ENCODE measurements around the gene TSHZ2. TPM values are rescaled to one million over a fixed set of nuclear protein-coding genes. Genes with fewer than 3 reads are reported as not detected.

The TSHZ2 gene
- total and polyA plus RNA-seq, 2 donors (not counting 3 experiments of a cell fraction or from before 2014, with no cell fraction given), result not detected

DNA sequence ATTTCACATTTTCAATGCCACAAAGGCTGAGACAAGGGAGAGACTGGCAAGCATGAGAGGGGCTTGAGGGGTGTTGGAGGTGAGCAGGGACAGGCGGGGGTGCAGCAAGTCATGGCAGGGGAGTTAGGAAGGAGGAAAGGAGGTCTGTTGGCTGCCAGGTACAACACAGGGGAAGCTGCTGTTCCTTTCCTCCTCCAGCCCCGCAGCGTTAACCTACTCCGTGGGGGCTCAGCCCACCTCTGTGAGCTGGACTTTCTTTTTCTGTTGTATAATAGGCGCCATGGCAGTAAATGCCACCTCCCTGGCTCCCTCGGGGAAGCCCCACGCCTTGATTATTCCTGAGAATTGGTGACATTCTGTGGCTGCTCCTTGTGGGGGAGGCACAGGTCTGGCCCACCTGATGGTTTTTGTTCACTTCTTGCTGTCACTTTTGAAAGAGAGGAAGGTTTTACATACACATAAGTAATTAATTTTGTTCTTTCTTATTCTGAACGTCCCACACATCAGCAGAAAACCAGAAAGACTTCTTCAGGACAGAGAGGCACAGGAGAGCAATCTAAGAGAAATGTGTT is 293.2 kb downstream of the TSHZ2 start:
- H3K27ac ChIP-seq (ENCODE audit: insufficient read depth, low read depth, low read length), result no peak overlapping the region
- H3K79me2 ChIP-seq (ENCODE audit: control insufficient read depth, insufficient read depth, low read length), result no peaks in the 10 kb centered on the region
- dilution Hi-C loops (cut with MboI; ENCODE audit: extremely low pct_ligation_motif_present, low sequenced_read_pairs), result no loop called here
- no peak for TF ChIP-seq POLR2AphosphoS5 (IDR thresholded peaks at IDR 0.05; ENCODE audit: insufficient read depth, low read depth, low read length)
- no peak overlapping the region for H3K9ac ChIP-seq (replicated peaks; ENCODE audit: extremely low read depth, insufficient read depth, low read length)
- H3K36me3 ChIP-seq (ENCODE audit: control insufficient read depth in 2 of 2, extremely low read depth in 1 of 2, insufficient read depth in 2 of 2, low read length in 2 of 2), result no peaks in the 10 kb centered on the region
- no peaks in the 10 kb centered on the region for H3K4me1 ChIP-seq (ENCODE audit: control insufficient read depth, extremely low read depth, insufficient read depth, low read length)
- H3K27me3 ChIP-seq (ENCODE audit: control insufficient read depth in 2 of 2, insufficient read depth in 2 of 2, low read length in 2 of 2), result no peaks in the 10 kb centered on the region
- DNase-seq (ENCODE audit: low read depth, low spot score), result no peak
- ChIA-PET CTCF (no interaction called here), POLR2A (no interaction called here)
- no TSS peak for BruUV-seq (replicated peaks)
- H3K4me3 ChIP-seq (replicated peaks in 1 of 3; ENCODE audit: insufficient read depth in 1 of 3, low read depth in 1 of 3, low read length in 3 of 3), result no peak overlapping the region
- H3K9me3 ChIP-seq (replicated peaks; ENCODE audit: control insufficient read depth, insufficient read depth, low read length), result no peaks in the 10 kb centered on the region
- no peak for FAIRE-seq
- H4K20me1 ChIP-seq (replicated peaks; ENCODE audit: control insufficient read depth, extremely low read depth, insufficient read depth, low read length), result no peaks in the 10 kb centered on the region
- intact Hi-C loops (cut with micrococcal nuclease), result no loop called here
- H3K9me1 ChIP-seq (replicated peaks; ENCODE audit: control insufficient read depth, extremely low read depth, insufficient read depth, low read length), result no peaks in the 10 kb centered on the region
- no peak overlapping the region for H3K4me2 ChIP-seq (ENCODE audit: insufficient read depth, low read length)
- H2AFZ ChIP-seq (ENCODE audit: low read depth, low read length), result no peak overlapping the region

DNA sequence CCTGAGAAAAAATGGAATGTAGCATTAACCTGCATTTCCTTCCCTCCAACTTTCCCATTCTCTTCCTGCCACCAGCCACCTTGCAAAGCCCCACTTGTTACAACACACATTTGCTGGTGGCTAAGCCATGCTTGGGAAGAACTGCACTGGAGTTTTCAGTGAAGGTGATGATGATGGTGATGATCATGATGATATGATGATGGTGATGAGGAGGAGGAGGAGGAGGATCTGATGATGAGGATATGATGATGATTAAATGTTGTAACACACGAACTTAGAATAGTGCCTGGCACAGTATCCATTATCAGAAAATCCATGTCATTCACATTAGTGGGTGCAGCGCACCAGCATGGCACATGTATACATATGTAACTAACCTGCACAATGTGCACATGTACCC is 297.2 kb downstream of the TSHZ2 start:
- TF ChIP-seq, protein P1, sequence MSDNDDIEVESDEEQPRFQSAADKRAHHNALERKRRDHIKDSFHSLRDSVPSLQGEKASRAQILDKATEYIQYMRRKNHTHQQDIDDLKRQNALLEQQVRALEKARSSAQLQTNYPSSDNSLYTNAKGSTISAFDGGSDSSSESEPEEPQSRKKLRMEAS (IDR thresholded peaks at IDR 0.05; ENCODE audit: insufficient read depth, insufficient read length), result no peak
- TF ChIP-seq EZH2 (IDR thresholded peaks at IDR 0.05; ENCODE audit: borderline replicate concordance, low read depth, low read length, severe bottlenecking) (no peak), FOS (IDR thresholded peaks at IDR 0.05; ENCODE audit: borderline replicate concordance, insufficient read depth, low read length) (no peak), CTCF (IDR thresholded peaks at IDR 0.05; ENCODE audit: extremely low read depth in 1 of 2, insufficient read depth in 1 of 2, low read depth in 1 of 2, low read length in 2 of 2) (no peak), GATA2 (IDR thresholded peaks at IDR 0.05; ENCODE audit: insufficient read depth, insufficient read length, low read depth, low read length) (no peak), MYC (IDR thresholded peaks at IDR 0.05; ENCODE audit: low read depth, low read length) (no peak), POLR2AphosphoS5 (IDR thresholded peaks at IDR 0.05; ENCODE audit: insufficient read depth, low read depth, low read length) (no peak), JUN (IDR thresholded peaks at IDR 0.05; ENCODE audit: borderline replicate concordance, insufficient read depth, insufficient read length, low read depth) (no peak), POLR2A (IDR thresholded peaks at IDR 0.05; ENCODE audit: low read depth, low read length) (no peak)
- no peak for DNase-seq (ENCODE audit: low read depth, low spot score)
- no peak overlapping the region for H3K4me2 ChIP-seq (ENCODE audit: insufficient read depth, low read length)
- no peak overlapping the region for H3K27ac ChIP-seq (ENCODE audit: insufficient read depth, low read depth, low read length)
- CTCF ChIA-PET, result no interaction called here
- FAIRE-seq, result no peak
- no peaks in the 10 kb centered on the region for H3K9me1 ChIP-seq (replicated peaks; ENCODE audit: control insufficient read depth, extremely low read depth, insufficient read depth, low read length)
- no peaks in the 10 kb centered on the region for H3K36me3 ChIP-seq (ENCODE audit: control insufficient read depth in 2 of 2, extremely low read depth in 1 of 2, insufficient read depth in 2 of 2, low read length in 2 of 2)
- H2AFZ ChIP-seq (ENCODE audit: low read depth, low read length), result no peak overlapping the region
- H3K9me3 ChIP-seq (replicated peaks; ENCODE audit: control insufficient read depth, insufficient read depth, low read length), result no peaks in the 10 kb centered on the region
- intact Hi-C loops (cut with micrococcal nuclease) (no loop called here), dilution Hi-C loops (cut with MboI; ENCODE audit: extremely low pct_ligation_motif_present, low sequenced_read_pairs) (no loop called here)
- no peaks in the 10 kb centered on the region for H3K27me3 ChIP-seq (ENCODE audit: control insufficient read depth in 2 of 2, insufficient read depth in 2 of 2, low read length in 2 of 2)
- no peak overlapping the region for H3K4me3 ChIP-seq (replicated peaks in 1 of 3; ENCODE audit: insufficient read depth in 1 of 3, low read depth in 1 of 3, low read length in 3 of 3)
- no peak overlapping the region for H3K9ac ChIP-seq (replicated peaks; ENCODE audit: extremely low read depth, insufficient read depth, low read length)
- H3K4me1 ChIP-seq (ENCODE audit: control insufficient read depth, extremely low read depth, insufficient read depth, low read length), result no peaks in the 10 kb centered on the region
- BruUV-seq (replicated peaks), result no TSS peak
- no peaks in the 10 kb centered on the region for H4K20me1 ChIP-seq (replicated peaks; ENCODE audit: control insufficient read depth, extremely low read depth, insufficient read depth, low read length)
- POLR2A ChIA-PET, result no interaction called here
- no peaks in the 10 kb centered on the region for H3K79me2 ChIP-seq (ENCODE audit: control insufficient read depth, insufficient read depth, low read length)
